Measurements from ENCODE around the gene PTPRE.

DNA sequence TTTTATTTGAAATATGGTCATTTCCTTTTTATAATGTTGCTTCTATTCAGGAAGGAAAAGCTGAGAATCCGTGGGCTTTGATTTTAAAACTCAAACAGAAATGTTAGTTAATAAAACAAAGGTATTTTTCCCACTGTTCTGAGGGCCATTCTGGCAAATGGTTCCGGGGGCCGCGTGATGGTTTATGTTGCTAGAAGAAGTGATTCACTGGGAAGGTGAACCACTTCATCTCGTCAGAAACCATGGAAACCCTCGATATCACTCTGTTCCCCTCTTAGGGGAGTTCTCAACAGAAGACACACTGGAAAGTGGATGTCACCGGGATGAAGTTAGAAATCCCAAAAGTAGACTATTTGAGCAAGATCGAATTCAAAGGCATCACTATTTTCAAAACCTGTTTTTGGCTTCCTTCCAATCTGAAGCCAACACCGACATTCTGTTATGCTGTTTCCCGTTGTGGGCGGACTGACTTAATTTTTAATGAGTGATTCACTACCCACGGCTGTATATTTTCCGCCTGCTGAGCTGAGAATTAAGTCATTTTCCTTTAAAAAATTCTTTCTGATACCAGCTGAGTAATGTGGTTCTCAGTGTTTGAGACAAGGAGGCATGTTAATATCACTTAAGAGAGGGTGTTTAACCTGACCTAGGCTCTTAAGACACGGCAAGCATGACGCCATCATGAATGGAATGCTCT is 84.1 kb downstream of the PTPRE start:
- TF ChIP-seq, protein P1, sequence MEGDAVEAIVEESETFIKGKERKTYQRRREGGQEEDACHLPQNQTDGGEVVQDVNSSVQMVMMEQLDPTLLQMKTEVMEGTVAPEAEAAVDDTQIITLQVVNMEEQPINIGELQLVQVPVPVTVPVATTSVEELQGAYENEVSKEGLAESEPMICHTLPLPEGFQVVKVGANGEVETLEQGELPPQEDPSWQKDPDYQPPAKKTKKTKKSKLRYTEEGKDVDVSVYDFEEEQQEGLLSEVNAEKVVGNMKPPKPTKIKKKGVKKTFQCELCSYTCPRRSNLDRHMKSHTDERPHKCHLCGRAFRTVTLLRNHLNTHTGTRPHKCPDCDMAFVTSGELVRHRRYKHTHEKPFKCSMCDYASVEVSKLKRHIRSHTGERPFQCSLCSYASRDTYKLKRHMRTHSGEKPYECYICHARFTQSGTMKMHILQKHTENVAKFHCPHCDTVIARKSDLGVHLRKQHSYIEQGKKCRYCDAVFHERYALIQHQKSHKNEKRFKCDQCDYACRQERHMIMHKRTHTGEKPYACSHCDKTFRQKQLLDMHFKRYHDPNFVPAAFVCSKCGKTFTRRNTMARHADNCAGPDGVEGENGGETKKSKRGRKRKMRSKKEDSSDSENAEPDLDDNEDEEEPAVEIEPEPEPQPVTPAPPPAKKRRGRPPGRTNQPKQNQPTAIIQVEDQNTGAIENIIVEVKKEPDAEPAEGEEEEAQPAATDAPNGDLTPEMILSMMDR (conservative IDR thresholded peaks at IDR 0.05 in 1 of 2, IDR thresholded peaks at IDR 0.05 in 1 of 2; ENCODE audit: extremely low read depth in 1 of 2, insufficient read depth in 1 of 2, low read depth in 1 of 2, low read length in 2 of 2) = no peak
- TF ChIP-seq EZH2 (IDR thresholded peaks at IDR 0.05; ENCODE audit: borderline replicate concordance, low read length) = no peak
